GM20000 (cell line): ENCODE data around the gene SOX6.
"Not testable (repeated sequence)": the region's sequence is repeated elsewhere in the genome, so short reads cannot be mapped to it uniquely, and the experiment has no call there.

Experiments used
- DNase-seq: peaks from one replicate; pipeline ENCODE4 v3.0.0; 2012; ENCODE audit warnings: low spot score
- CTCF ChIP-seq: IDR thresholded peaks from 2 replicates; pipeline ENCODE4 v1.5.1; 2012; ENCODE audit warnings: mild to moderate bottlenecking, control low read depth; ENCODE audit errors: extremely low read depth, missing control alignments

SOX6 gene

GRCh38 chr11:16030664-16031063 lies 325.7 kb downstream of the SOX6 start:
- no peak for TF ChIP-seq CTCF
- no peak for DNase-seq

- DNase-seq, result not testable (repeated sequence)
Observed at GRCh38 chr11:16029151-16029550, 327.2 kb downstream of the SOX6 start.

- no peak for TF ChIP-seq CTCF
- no peak for DNase-seq
Observed at GRCh38 chr11:16028419-16028818, 327.9 kb downstream of the SOX6 start.

- TF ChIP-seq CTCF, result no peak
- no peak for DNase-seq
Observed at GRCh38 chr11:16027621-16028020, 328.7 kb downstream of the SOX6 start.

GRCh38 chr11:16026849-16027248 lies 329.5 kb downstream of the SOX6 start:
- no peak for DNase-seq
- no peak for TF ChIP-seq CTCF

- no peak for DNase-seq
- no peak for TF ChIP-seq CTCF
Observed at GRCh38 chr11:16018931-16019330, 337.4 kb downstream of the SOX6 start.

- DNase-seq, result no peak
- no peak for TF ChIP-seq CTCF
Observed at GRCh38 chr11:16016468-16016829, 339.9 kb downstream of the SOX6 start.

- no peak for DNase-seq
- TF ChIP-seq CTCF, result no peak
Observed at GRCh38 chr11:16015741-16016467, 340.4 kb downstream of the SOX6 start.
